Activated T-helper 17 cell treated with anti-CD3 and anti-CD28 coated beads, Interleukin-2, amount 50 U/mL, for 72 hours (primary cell): ENCODE measurements around the gene DDX27. TPM values are rescaled to one million over a fixed set of nuclear protein-coding genes. Genes with fewer than 3 reads are reported as not detected.

Experiments used
- ATAC-seq: fragments of 150-1000 bp; cut with Tn5 transposase; replicated peaks from 2 replicates; pipeline ENCODE4 v1.10.0; 2021; ENCODE audit warnings: mild to moderate bottlenecking, moderate library complexity
- H3K27ac Mint-ChIP-seq: one replicate; pipeline ENCODE4 v1.8.0; 2022; ENCODE audit warnings: mixed read lengths
- H3K27me3 Mint-ChIP-seq: one replicate; pipeline ENCODE4 v1.8.0; 2022; ENCODE audit warnings: mixed read lengths
- H3K36me3 Mint-ChIP-seq: one replicate; pipeline ENCODE4 v1.8.0; 2022; ENCODE audit warnings: low read depth, mild to moderate bottlenecking, mixed read lengths
- H3K4me1 Mint-ChIP-seq: one replicate; pipeline ENCODE4 v1.8.0; 2022; ENCODE audit warnings: mixed read lengths
- H3K4me3 Mint-ChIP-seq: one replicate; pipeline ENCODE4 v1.8.0; 2022; ENCODE audit warnings: mild to moderate bottlenecking, mixed read lengths
- H3K9me3 Mint-ChIP-seq: one replicate; pipeline ENCODE4 v1.8.0; 2022; ENCODE audit warnings: mixed read lengths
- total RNA-seq, 2 donors: library from RNA; stranded (reverse); gene quantifications; one replicate each; pipeline ENCODE4 v1.2.3, GENCODE V29; 2022

The DDX27 gene
- total RNA-seq, 2 donors from 2014 or later, result 35.6 to 56.3 TPM

- Mint-ChIP-seq H3K4me1 (no peaks in the 10 kb centered on the region), H3K27ac (peak overlapping the region; percentile 3), H3K4me3 (no peak overlapping the region), H3K36me3 (peaks cover 99% of the 10 kb centered on the region), H3K27me3 (no peaks in the 10 kb centered on the region), H3K9me3 (no peaks in the 10 kb centered on the region)
- ATAC-seq, result no peak
Measured at GRCh38 chr20:49248301-49248700, 29.1 kb downstream of the DDX27 start.

GRCh38 chr20:49248879-49249665 is 29.9 kb downstream of the DDX27 start:
- H3K4me1 Mint-ChIP-seq, result no peaks in the 10 kb centered on the region
- no peak overlapping the region for H3K27ac Mint-ChIP-seq
- no peak for ATAC-seq
- H3K36me3 Mint-ChIP-seq, result peaks cover 99% of the 10 kb centered on the region
- H3K4me3 Mint-ChIP-seq, result no peak overlapping the region
- no peaks in the 10 kb centered on the region for H3K27me3 Mint-ChIP-seq
- H3K9me3 Mint-ChIP-seq, result no peaks in the 10 kb centered on the region

- Mint-ChIP-seq H3K27me3 (no peaks in the 10 kb centered on the region), H3K9me3 (no peaks in the 10 kb centered on the region), H3K36me3 (peaks cover 99% of the 10 kb centered on the region), H3K4me1 (no peaks in the 10 kb centered on the region), H3K4me3 (no peak overlapping the region), H3K27ac (peak overlapping the region; percentile 21)
- no peak for ATAC-seq
Measured at GRCh38 chr20:49252556-49253350, 33.5 kb downstream of the DDX27 start.

GRCh38 chr20:49256261-49256660 is 37.0 kb downstream of the DDX27 start:
- Mint-ChIP-seq H3K9me3 (no peaks in the 10 kb centered on the region), H3K36me3 (peaks cover 100% of the 10 kb centered on the region), H3K4me1 (peaks cover 8% of the 10 kb centered on the region), H3K27ac (peak overlapping the region; percentile 73), H3K4me3 (no peak overlapping the region), H3K27me3 (no peaks in the 10 kb centered on the region)
- no peak for ATAC-seq

- Mint-ChIP-seq H3K4me1 (peaks cover 10% of the 10 kb centered on the region), H3K27me3 (no peaks in the 10 kb centered on the region), H3K9me3 (no peaks in the 10 kb centered on the region), H3K27ac (peak overlapping the region; percentile 87), H3K36me3 (peaks cover 100% of the 10 kb centered on the region), H3K4me3 (peak overlapping the region; percentile 38)
- ATAC-seq, result peak; percentile 40
Measured at GRCh38 chr20:49259284-49259683, 40.1 kb downstream of the DDX27 start.

GRCh38 chr20:49259799-49260198 is 40.6 kb downstream of the DDX27 start:
- Mint-ChIP-seq H3K9me3 (no peaks in the 10 kb centered on the region), H3K36me3 (peaks cover 100% of the 10 kb centered on the region), H3K4me3 (peak overlapping the region; percentile 38), H3K27me3 (no peaks in the 10 kb centered on the region), H3K27ac (peak overlapping the region; percentile 87), H3K4me1 (peaks cover 10% of the 10 kb centered on the region)
- peak; percentile 24 for ATAC-seq

- Mint-ChIP-seq H3K27ac (peak overlapping the region; percentile 87), H3K4me1 (peaks cover 12% of the 10 kb centered on the region), H3K9me3 (no peaks in the 10 kb centered on the region), H3K36me3 (peaks cover 100% of the 10 kb centered on the region), H3K27me3 (no peaks in the 10 kb centered on the region), H3K4me3 (peak overlapping the region; percentile 38)
- peak; percentile 7 for ATAC-seq
Measured at GRCh38 chr20:49260218-49260617, 41.0 kb downstream of the DDX27 start.

- H3K4me1 Mint-ChIP-seq, result peaks cover 20% of the 10 kb centered on the region
- no peaks in the 10 kb centered on the region for H3K9me3 Mint-ChIP-seq
- H3K27ac Mint-ChIP-seq, result no peak overlapping the region
- H3K4me3 Mint-ChIP-seq, result no peak overlapping the region
- peaks cover 100% of the 10 kb centered on the region for H3K36me3 Mint-ChIP-seq
- no peak for ATAC-seq
- H3K27me3 Mint-ChIP-seq, result no peaks in the 10 kb centered on the region
Measured at GRCh38 chr20:49261173-49261572, 42.0 kb downstream of the DDX27 start.

- H3K27ac Mint-ChIP-seq, result no peak overlapping the region
- H3K36me3 Mint-ChIP-seq, result peaks cover 100% of the 10 kb centered on the region
- no peak for ATAC-seq
- H3K27me3 Mint-ChIP-seq, result no peaks in the 10 kb centered on the region
- H3K4me1 Mint-ChIP-seq, result peaks cover 20% of the 10 kb centered on the region
- no peaks in the 10 kb centered on the region for H3K9me3 Mint-ChIP-seq
- no peak overlapping the region for H3K4me3 Mint-ChIP-seq
Measured at GRCh38 chr20:49262444-49262843, 43.2 kb downstream of the DDX27 start.

GRCh38 chr20:49267327-49267726 is 48.1 kb downstream of the DDX27 start:
- no peaks in the 10 kb centered on the region for H3K27me3 Mint-ChIP-seq
- H3K27ac Mint-ChIP-seq, result peak overlapping the region; percentile 78
- ATAC-seq, result no peak
- peaks cover 5% of the 10 kb centered on the region for H3K9me3 Mint-ChIP-seq
- peaks cover 41% of the 10 kb centered on the region for H3K4me1 Mint-ChIP-seq
- peaks cover 100% of the 10 kb centered on the region for H3K36me3 Mint-ChIP-seq
- H3K4me3 Mint-ChIP-seq, result peak overlapping the region; percentile 88

- peaks cover 46% of the 10 kb centered on the region for H3K4me1 Mint-ChIP-seq
- H3K9me3 Mint-ChIP-seq, result peaks cover 5% of the 10 kb centered on the region
- peak overlapping the region; percentile 78 for H3K27ac Mint-ChIP-seq
- peak overlapping the region; percentile 88 for H3K4me3 Mint-ChIP-seq
- H3K27me3 Mint-ChIP-seq, result no peaks in the 10 kb centered on the region
- peak; percentile 22 for ATAC-seq
- H3K36me3 Mint-ChIP-seq, result peaks cover 100% of the 10 kb centered on the region
Measured at GRCh38 chr20:49268600-49269365, 49.6 kb downstream of the DDX27 start.

GRCh38 chr20:49270177-49270576 is 51.0 kb downstream of the DDX27 start:
- H3K27me3 Mint-ChIP-seq, result no peaks in the 10 kb centered on the region
- H3K27ac Mint-ChIP-seq, result peak overlapping the region; percentile 78
- H3K4me3 Mint-ChIP-seq, result peak overlapping the region; percentile 88
- H3K9me3 Mint-ChIP-seq, result peaks cover 5% of the 10 kb centered on the region
- ATAC-seq, result no peak
- H3K36me3 Mint-ChIP-seq, result peaks cover 97% of the 10 kb centered on the region
- peaks cover 44% of the 10 kb centered on the region for H3K4me1 Mint-ChIP-seq

GRCh38 chr20:49270736-49271135 is 51.5 kb downstream of the DDX27 start:
- ATAC-seq, result no peak
- Mint-ChIP-seq H3K27ac (no peak overlapping the region), H3K4me3 (peak overlapping the region; percentile 88), H3K4me1 (peaks cover 42% of the 10 kb centered on the region), H3K9me3 (peaks cover 5% of the 10 kb centered on the region), H3K36me3 (peaks cover 97% of the 10 kb centered on the region), H3K27me3 (no peaks in the 10 kb centered on the region)

- Mint-ChIP-seq H3K27ac (peak overlapping the region; percentile 82), H3K9me3 (peaks cover 5% of the 10 kb centered on the region), H3K27me3 (no peaks in the 10 kb centered on the region), H3K36me3 (peaks cover 97% of the 10 kb centered on the region), H3K4me3 (peak overlapping the region; percentile 88), H3K4me1 (peaks cover 46% of the 10 kb centered on the region)
- ATAC-seq, result no peak
Measured at GRCh38 chr20:49272654-49273053, 53.4 kb downstream of the DDX27 start.
